GM21367 (cell line): Measurements from ENCODE around the gene PDE6D.

ENCODE experiments used
- ATAC-seq: cut with Tn5 transposase; IDR thresholded peaks from one replicate; pipeline ENCODE4 v1.9.1; 2021; ENCODE audit not compliant: unreplicated experiment

PDE6D gene

DNA sequence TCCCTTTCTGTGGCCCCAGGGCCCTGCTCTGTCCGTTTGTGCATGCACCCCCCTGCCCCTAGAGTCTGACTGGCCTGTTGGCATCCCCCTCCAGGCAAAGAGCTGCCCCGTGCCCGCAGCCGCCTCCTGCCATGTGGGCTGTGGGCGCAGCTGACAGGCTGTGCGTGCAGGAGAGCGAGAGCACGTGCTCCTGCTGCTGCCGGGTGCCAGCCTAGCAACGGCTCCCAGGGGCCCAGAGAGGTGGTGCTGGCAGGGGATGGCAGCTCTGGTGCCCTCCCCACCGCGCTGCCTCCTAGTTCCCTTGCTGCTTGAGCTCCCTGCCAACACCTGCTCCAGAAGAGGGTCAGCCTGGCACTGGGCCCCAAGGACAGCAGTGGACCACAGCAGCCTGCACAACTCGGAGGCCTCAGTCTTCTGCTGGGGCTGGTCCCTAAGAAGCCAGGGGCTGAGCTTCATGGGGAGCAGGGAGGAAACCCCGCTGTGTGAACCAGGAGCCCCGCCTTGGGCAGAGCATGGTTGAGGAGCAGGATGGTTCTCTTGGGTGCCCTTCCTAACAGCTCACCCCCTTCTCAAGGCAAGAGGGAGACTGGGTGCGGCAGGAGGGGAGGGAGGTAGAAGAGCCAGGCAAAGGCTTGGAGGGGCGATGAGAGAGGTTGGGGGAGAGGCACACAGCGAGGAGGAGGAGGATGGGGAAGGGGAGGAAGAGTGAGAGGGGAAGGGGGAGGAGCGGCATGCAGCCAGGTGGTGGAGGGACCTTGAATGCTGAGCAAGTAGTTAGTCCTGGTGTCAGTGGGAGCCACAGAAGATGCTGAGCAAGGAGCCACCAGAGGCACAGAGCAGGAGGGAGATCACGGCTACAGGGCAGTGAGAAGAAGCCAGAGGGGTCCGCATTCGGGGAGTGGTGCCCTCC lies 96.5 kb downstream of the PDE6D start:
- no peak for ATAC-seq

DNA sequence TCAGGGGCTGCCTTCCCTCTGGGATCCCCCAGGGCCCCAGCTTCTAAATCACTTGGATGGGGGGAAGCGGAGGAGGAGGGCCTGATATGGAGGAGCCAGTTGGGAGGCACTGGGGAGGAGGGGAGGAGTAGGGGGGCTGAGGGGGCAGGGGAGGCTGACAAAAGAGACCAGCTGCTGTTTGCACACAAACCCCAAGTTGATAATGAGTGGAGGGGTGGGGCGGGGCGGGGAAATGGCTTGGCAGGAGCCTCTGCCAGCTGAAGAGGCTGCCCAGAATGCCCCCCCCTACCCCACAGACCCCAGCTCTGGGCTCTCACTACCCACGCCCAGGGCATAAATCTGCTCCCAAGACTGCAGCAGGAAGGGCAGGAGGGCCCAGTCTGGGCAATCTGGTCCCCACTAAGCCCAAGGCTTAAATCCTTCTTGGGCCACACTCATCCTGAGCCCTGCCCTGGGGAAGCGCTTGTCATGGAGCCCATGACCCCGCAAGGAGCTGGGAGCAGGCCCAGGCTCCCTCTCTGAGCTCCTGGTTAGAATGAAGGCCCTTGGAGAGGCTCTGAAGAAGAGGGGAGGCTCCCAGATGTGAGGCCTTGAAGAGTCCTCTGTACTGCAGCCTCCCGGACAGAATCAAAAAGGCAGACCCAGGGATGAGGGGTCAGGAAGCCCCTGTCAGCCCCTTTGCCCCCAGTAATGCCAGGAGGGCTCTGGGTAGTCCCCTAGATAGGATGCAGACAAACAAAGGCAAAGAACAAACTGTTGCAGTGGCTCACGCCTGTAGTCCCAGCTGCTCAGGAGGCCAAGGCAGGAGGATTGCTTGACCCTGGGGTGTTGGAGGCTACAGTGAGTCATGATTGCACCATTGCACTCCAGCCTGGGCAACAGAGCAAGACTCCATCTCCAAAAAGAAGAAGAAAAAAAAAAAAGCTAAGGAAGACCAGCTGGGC lies 97.5 kb downstream of the PDE6D start:
- no peak for ATAC-seq

- ATAC-seq = no peak
Measured at GRCh38 chr2:231682603-231683291, 98.3 kb downstream of the PDE6D start.
